ENCODE measurements around the gene LSR. TPM values are rescaled to one million over a fixed set of nuclear protein-coding genes. Genes with fewer than 3 reads are reported as not detected.

The LSR gene
- total RNA-seq, 1 donor from 2014 or later = 18.1 TPM

- H3K36me3 ChIP-seq (ENCODE audit: insufficient read depth, low read length) = no peaks in the 10 kb centered on the region
- no peak overlapping the region for H3K4me3 Mint-ChIP-seq (ENCODE audit: unreplicated experiment)
- H3K27me3 ChIP-seq (ENCODE audit: insufficient read depth, low read length) = no peaks in the 10 kb centered on the region
- H3K27me3 Mint-ChIP-seq (ENCODE audit: low read depth, unreplicated experiment) = no peaks in the 10 kb centered on the region
- H3K4me2 ChIP-seq (ENCODE audit: low read length) = no peak overlapping the region
- H3K9me3 ChIP-seq (ENCODE audit: insufficient read depth, low read depth, low read length) = no peaks in the 10 kb centered on the region
- no peak overlapping the region for H2AFZ ChIP-seq (ENCODE audit: low read depth, low read length)
- peaks cover 1% of the 10 kb centered on the region for H3K4me1 ChIP-seq (ENCODE audit: insufficient read depth, low read length)
- H3K9me3 Mint-ChIP-seq (ENCODE audit: unreplicated experiment) = no peaks in the 10 kb centered on the region
- no peak for FAIRE-seq
- H3K36me3 Mint-ChIP-seq (ENCODE audit: low read depth, unreplicated experiment) = no peaks in the 10 kb centered on the region
- H3K4me3 ChIP-seq (ENCODE audit: insufficient read depth, low read depth, low read length) = no peak overlapping the region
- H3K27ac Mint-ChIP-seq (ENCODE audit: unreplicated experiment) = no peak overlapping the region
- TF ChIP-seq, protein P1, sequence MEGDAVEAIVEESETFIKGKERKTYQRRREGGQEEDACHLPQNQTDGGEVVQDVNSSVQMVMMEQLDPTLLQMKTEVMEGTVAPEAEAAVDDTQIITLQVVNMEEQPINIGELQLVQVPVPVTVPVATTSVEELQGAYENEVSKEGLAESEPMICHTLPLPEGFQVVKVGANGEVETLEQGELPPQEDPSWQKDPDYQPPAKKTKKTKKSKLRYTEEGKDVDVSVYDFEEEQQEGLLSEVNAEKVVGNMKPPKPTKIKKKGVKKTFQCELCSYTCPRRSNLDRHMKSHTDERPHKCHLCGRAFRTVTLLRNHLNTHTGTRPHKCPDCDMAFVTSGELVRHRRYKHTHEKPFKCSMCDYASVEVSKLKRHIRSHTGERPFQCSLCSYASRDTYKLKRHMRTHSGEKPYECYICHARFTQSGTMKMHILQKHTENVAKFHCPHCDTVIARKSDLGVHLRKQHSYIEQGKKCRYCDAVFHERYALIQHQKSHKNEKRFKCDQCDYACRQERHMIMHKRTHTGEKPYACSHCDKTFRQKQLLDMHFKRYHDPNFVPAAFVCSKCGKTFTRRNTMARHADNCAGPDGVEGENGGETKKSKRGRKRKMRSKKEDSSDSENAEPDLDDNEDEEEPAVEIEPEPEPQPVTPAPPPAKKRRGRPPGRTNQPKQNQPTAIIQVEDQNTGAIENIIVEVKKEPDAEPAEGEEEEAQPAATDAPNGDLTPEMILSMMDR (IDR thresholded peaks at IDR 0.05; ENCODE audit: insufficient read depth, low read depth, low read length) = no peak
- no peak for TF ChIP-seq EZH2 (IDR thresholded peaks at IDR 0.05; ENCODE audit: insufficient read depth, low read length)
- H3K4me1 Mint-ChIP-seq (ENCODE audit: low read depth, unreplicated experiment) = peaks cover 5% of the 10 kb centered on the region
- H3K27ac ChIP-seq (ENCODE audit: low read depth, low read length) = no peak overlapping the region
- no peak overlapping the region for H3K9ac ChIP-seq (ENCODE audit: low read length)
- H3K79me2 ChIP-seq (ENCODE audit: insufficient read depth, low read length) = peaks cover 2% of the 10 kb centered on the region
- no peak for DNase-seq (ENCODE audit: low read depth)
- H4K20me1 ChIP-seq (ENCODE audit: insufficient read depth, low read length) = no peaks in the 10 kb centered on the region
Measured at GRCh38 chr19:35261356-35262100, 12.7 kb downstream of the LSR start.

GRCh38 chr19:35262101-35262761 is 13.4 kb downstream of the LSR start:
- H3K27ac Mint-ChIP-seq (ENCODE audit: unreplicated experiment) = no peak overlapping the region
- TF ChIP-seq EZH2 (IDR thresholded peaks at IDR 0.05; ENCODE audit: insufficient read depth, low read length) = no peak
- TF ChIP-seq, protein P1 (IDR thresholded peaks at IDR 0.05; ENCODE audit: insufficient read depth, low read depth, low read length) = no peak
- no peak overlapping the region for H3K4me3 Mint-ChIP-seq (ENCODE audit: unreplicated experiment)

More at GRCh38 chr19:35262101-35262761, 13.4 kb downstream of the LSR start:
- H3K4me1 ChIP-seq (ENCODE audit: insufficient read depth, low read length) = peaks cover 5% of the 10 kb centered on the region
- no peaks in the 10 kb centered on the region for H3K36me3 ChIP-seq (ENCODE audit: insufficient read depth, low read length)
- H3K4me3 ChIP-seq (ENCODE audit: insufficient read depth, low read depth, low read length) = no peak overlapping the region
- H3K27ac ChIP-seq (ENCODE audit: low read depth, low read length) = no peak overlapping the region
- H3K9ac ChIP-seq (ENCODE audit: low read length) = no peak overlapping the region
- H3K9me3 Mint-ChIP-seq (ENCODE audit: unreplicated experiment) = no peaks in the 10 kb centered on the region
- DNase-seq (ENCODE audit: low read depth) (no peak), FAIRE-seq (no peak)
- H3K36me3 Mint-ChIP-seq (ENCODE audit: low read depth, unreplicated experiment) = no peaks in the 10 kb centered on the region
- H3K27me3 Mint-ChIP-seq (ENCODE audit: low read depth, unreplicated experiment) = no peaks in the 10 kb centered on the region
- no peak overlapping the region for H2AFZ ChIP-seq (ENCODE audit: low read depth, low read length)
- no peaks in the 10 kb centered on the region for H3K27me3 ChIP-seq (ENCODE audit: insufficient read depth, low read length)
- H3K9me3 ChIP-seq (ENCODE audit: insufficient read depth, low read depth, low read length) = no peaks in the 10 kb centered on the region
- no peak overlapping the region for H3K4me2 ChIP-seq (ENCODE audit: low read length)
- no peaks in the 10 kb centered on the region for H4K20me1 ChIP-seq (ENCODE audit: insufficient read depth, low read length)
- peaks cover 9% of the 10 kb centered on the region for H3K79me2 ChIP-seq (ENCODE audit: insufficient read depth, low read length)
- peaks cover 5% of the 10 kb centered on the region for H3K4me1 Mint-ChIP-seq (ENCODE audit: low read depth, unreplicated experiment)
